Endodermal cell (in vitro differentiated cells): ENCODE results near the gene CLIC3. TPM values are rescaled to one million over a fixed set of nuclear protein-coding genes. Genes with fewer than 3 reads are reported as not detected.

Source experiments
- DNase-seq: peaks from one replicate; pipeline ENCODE4 v3.0.0-alpha.2; 2017
- H3K27ac ChIP-seq: 2 replicates; pipeline ENCODE4 v1.5.1; 2013; ENCODE audit warnings: mild to moderate bottlenecking, low read depth, low read length, moderate library complexity
- H3K27me3 ChIP-seq: 2 replicates; pipeline ENCODE4 v1.6.1; 2013; ENCODE audit warnings: mild to moderate bottlenecking, low read length, moderate library complexity; ENCODE audit not compliant: insufficient read depth, control insufficient read depth, poor library complexity, severe bottlenecking
- H3K36me3 ChIP-seq: 2 replicates; pipeline ENCODE4 v1.7.0; 2013; ENCODE audit warnings: mild to moderate bottlenecking, low read length, moderate library complexity; ENCODE audit not compliant: control insufficient read depth, insufficient read depth
- H3K4me1 ChIP-seq: one replicate; pipeline ENCODE4 v1.7.0; 2013; ENCODE audit warnings: low read length; ENCODE audit not compliant: control insufficient read depth, insufficient read depth
- H3K4me3 ChIP-seq: 2 replicates; pipeline ENCODE4 v1.5.1; 2013; ENCODE audit warnings: mild to moderate bottlenecking, low read length, moderate library complexity
- H3K9ac ChIP-seq: 2 replicates; pipeline ENCODE4 v1.6.1; 2013; ENCODE audit warnings: mild to moderate bottlenecking, low read length, moderate library complexity; ENCODE audit not compliant: poor library complexity, severe bottlenecking; ENCODE audit errors: extremely low read depth
- H3K9me3 ChIP-seq: 2 replicates; pipeline ENCODE4 v1.6.1; 2013; ENCODE audit warnings: mild to moderate bottlenecking, low read length, moderate library complexity; ENCODE audit not compliant: control insufficient read depth
- H3K27ac Mint-ChIP-seq: 2 replicates; pipeline ENCODE4 v1.8.0; 2020; ENCODE audit warnings: mixed read lengths
- H3K27me3 Mint-ChIP-seq: 2 replicates; pipeline ENCODE4 v1.8.0; 2021; ENCODE audit warnings: mild to moderate bottlenecking, mixed read lengths; ENCODE audit not compliant: insufficient read depth
- H3K36me3 Mint-ChIP-seq: 2 replicates; pipeline ENCODE4 v1.8.0; 2020; ENCODE audit warnings: low read depth, mixed read lengths
- H3K4me1 Mint-ChIP-seq: 2 replicates; pipeline ENCODE4 v1.8.0; 2020; ENCODE audit warnings: mixed read lengths
- H3K4me3 Mint-ChIP-seq: 2 replicates; pipeline ENCODE4 v1.8.0; 2020; ENCODE audit warnings: mild to moderate bottlenecking, moderate library complexity, mixed read lengths
- H3K9me3 Mint-ChIP-seq: 2 replicates; pipeline ENCODE4 v1.8.0; 2020; ENCODE audit warnings: mild to moderate bottlenecking, mixed read lengths
- CTCF ChIP-seq: fragments of 200-600 bp; sonication (generic); conservative IDR thresholded peaks from 2 replicates; pipeline ENCODE4 v1.5.0; 2021; ENCODE audit warnings: antibody characterized with exemption, mild to moderate bottlenecking
- WGBS, 2 experiments: methylation state at CpG; one replicate each; pipeline versions ENCODE4 v1.1.5 to v1.1.7; 2013; ENCODE audit warnings: missing lambda C conversion rate in 2 of 2, mixed read lengths in 1 of 2; ENCODE audit not compliant: insufficient coverage in 1 of 2, insufficient read length in 1 of 2; 5-methylcytosine and 5-hydroxymethylcytosine counted together
- total RNA-seq, 2 donors: library from RNA; stranded (reverse); fragmentation: NEBNext Ultra II Directional in 1 of 2; extraction: Animal tissue kit (Norgen Biotek cat#: 25700) in 1 of 2; gene quantifications; 2 replicates in 1 of 2; 3 replicates in 1 of 2; pipeline ENCODE4 v1.2.1, GENCODE V29; 2021

CLIC3 gene
- total RNA-seq, 2 donors from 2014 or later = 0.46 TPM; not detected in 1

- Mint-ChIP-seq H3K27ac (no peak overlapping the region), H3K4me3 (no peak overlapping the region), H3K36me3 (no peaks in the 10 kb centered on the region), H3K9me3 (no peaks in the 10 kb centered on the region), H3K4me1 (peaks cover 8% of the 10 kb centered on the region), H3K27me3 (peaks cover 1% of the 10 kb centered on the region)
- 92 to 93% methylated on average over 11 to 15 of the region's 15 CpGs for WGBS, 2 experiments
- H3K4me1 ChIP-seq = no peaks in the 10 kb centered on the region
- no peak for DNase-seq
- no peaks in the 10 kb centered on the region for H3K27me3 ChIP-seq
- H3K9me3 ChIP-seq = no peaks in the 10 kb centered on the region
- no peak overlapping the region for H3K27ac ChIP-seq
- H3K4me3 ChIP-seq = no peak overlapping the region
- H3K36me3 ChIP-seq = no peaks in the 10 kb centered on the region
- H3K9ac ChIP-seq = no peak overlapping the region
- TF ChIP-seq CTCF = no peak
These were observed 33.0 kb downstream of the CLIC3 start for GRCh38 chr9:136963341-136963740.

- TF ChIP-seq CTCF = no peak
- DNase-seq = no peak
- Mint-ChIP-seq H3K27me3 (peaks cover 1% of the 10 kb centered on the region), H3K9me3 (no peaks in the 10 kb centered on the region), H3K36me3 (no peaks in the 10 kb centered on the region), H3K4me3 (no peak overlapping the region), H3K27ac (no peak overlapping the region), H3K4me1 (peaks cover 8% of the 10 kb centered on the region)
- H3K27me3 ChIP-seq = no peaks in the 10 kb centered on the region
- WGBS, 2 experiments = 91 to 100% methylated on average over 6 to 11 of the region's 11 CpGs
- H3K4me3 ChIP-seq = no peak overlapping the region
- no peak overlapping the region for H3K27ac ChIP-seq
- H3K9me3 ChIP-seq = no peaks in the 10 kb centered on the region
- H3K36me3 ChIP-seq = no peaks in the 10 kb centered on the region
- no peaks in the 10 kb centered on the region for H3K4me1 ChIP-seq
- H3K9ac ChIP-seq = no peak overlapping the region
These were observed 33.6 kb downstream of the CLIC3 start for GRCh38 chr9:136962701-136963248.

GRCh38 chr9:136962163-136962562, 34.2 kb downstream of the CLIC3 start:
- Mint-ChIP-seq H3K4me1 (peaks cover 8% of the 10 kb centered on the region), H3K36me3 (no peaks in the 10 kb centered on the region), H3K9me3 (no peaks in the 10 kb centered on the region), H3K27ac (no peak overlapping the region), H3K27me3 (peaks cover 1% of the 10 kb centered on the region), H3K4me3 (no peak overlapping the region)
- no peak for DNase-seq
- Histone ChIP-seq H3K9me3 (no peaks in the 10 kb centered on the region), H3K4me3 (no peak overlapping the region), H3K27me3 (no peaks in the 10 kb centered on the region), H3K27ac (no peak overlapping the region), H3K36me3 (no peaks in the 10 kb centered on the region), H3K9ac (no peak overlapping the region), H3K4me1 (no peaks in the 10 kb centered on the region)
- TF ChIP-seq CTCF = no peak
- 83 to 95% methylated on average over 6 to 9 of the region's 9 CpGs for WGBS, 2 experiments
